CD4-positive, alpha-beta T cell treated with Interleukin-2 at 100 ng/mL for 4 hours (primary cell): ENCODE data around the gene GADD45GIP1.

ENCODE experiments used
- DNase-seq: peaks from one replicate; pipeline ENCODE4 v3.0.0-alpha.2; 2020; ENCODE audit warnings: low spot score

The GADD45GIP1 gene

DNA sequence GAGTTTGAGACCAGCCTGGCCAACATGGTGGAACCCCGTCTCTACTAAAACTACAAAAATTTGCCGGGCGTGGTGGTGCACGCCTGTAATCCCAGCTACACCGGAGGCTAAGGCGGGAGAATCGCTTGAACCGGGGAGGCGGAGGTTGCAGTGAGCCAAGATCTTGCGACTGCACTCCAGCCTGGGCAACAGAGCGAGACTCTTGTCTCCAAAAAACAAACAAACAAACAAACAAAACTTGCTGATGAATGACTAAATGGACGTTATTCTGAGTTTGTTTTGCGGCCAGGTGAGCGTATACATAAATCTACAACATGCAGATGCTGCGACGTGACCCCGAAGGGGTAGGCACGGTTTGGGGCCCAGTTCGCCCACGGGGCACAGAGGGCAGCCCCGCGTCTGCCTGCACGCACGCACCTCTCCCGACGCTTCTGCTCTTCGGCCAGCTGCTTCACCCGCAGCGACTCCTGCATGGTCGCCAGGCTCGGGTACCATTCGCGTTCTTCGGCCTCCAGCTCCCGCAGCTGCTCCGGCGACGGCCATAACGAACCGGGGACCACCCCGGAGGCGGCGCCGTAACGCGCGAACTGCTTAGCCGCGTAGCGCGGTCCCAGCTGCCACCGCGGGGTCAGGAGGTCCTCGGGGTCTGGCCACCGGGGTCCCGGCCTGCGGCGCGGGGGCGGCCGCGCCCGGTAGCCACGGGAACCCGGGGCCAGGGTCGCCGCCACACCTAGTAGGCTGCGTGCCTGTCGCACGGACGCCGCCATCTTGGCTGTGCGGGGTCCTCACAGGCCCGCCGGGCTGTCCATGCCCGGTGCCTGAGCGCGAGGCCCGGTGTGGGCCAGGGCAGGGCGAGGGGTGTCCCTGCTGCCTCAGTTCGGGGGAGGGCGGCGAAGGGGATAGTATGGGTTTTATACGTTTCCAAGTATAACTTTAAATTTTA lies at the start of gene GADD45GIP1:
Gene GADD45GIP1 (minus strand): TSS at position 778 of the 943 bp plus-strand sequence. CDS start 11 bp downstream, at position 767.
- DNase-seq: peak; percentile 83

DNA sequence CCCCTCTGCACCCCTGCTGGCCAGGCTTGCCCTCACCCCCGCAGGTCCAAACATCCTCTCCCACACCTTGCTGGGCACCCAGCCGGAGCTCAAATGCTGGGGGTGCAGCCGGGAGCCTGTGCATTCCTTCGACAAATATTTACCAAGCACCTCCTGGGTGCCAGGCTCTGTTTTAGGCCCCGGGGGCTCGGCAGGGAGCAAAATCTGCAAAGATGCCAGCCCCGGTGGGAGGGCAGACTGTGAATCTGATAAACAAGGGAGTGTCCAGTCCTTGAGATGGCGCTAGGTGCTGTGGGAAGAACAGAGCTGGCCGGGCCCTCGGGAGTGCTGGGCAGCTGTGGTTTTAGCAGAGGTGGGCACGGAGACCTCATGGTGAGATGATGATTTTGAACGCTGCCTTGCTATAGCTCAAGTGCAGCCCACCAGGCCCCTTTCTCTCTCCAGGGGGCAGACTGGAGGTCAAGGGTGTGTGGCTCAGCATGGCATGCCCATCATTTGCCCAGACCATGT lies 48.9 kb upstream of the GADD45GIP1 start:
- no peak for DNase-seq

DNA sequence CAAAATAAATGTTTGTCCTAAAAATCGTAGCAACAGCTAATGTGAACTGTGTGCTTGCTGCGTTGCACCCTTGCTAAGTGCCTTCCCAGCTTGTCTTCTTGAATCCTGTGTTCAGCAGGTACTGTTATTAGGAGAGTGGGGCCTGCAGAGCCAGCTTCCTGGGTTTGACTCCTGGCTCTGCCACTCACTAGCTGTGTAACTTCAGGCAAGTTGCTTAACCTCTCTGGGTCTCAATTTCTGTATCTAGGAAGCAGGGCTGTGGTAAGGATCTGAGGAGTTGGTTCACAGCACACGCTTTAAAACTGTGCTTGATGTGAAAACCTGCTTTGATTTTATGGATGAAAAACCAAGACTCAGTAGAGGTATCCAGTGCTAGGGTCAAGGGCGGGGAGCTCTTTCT lies 48.2 kb upstream of the GADD45GIP1 start:
- no peak for DNase-seq

DNA sequence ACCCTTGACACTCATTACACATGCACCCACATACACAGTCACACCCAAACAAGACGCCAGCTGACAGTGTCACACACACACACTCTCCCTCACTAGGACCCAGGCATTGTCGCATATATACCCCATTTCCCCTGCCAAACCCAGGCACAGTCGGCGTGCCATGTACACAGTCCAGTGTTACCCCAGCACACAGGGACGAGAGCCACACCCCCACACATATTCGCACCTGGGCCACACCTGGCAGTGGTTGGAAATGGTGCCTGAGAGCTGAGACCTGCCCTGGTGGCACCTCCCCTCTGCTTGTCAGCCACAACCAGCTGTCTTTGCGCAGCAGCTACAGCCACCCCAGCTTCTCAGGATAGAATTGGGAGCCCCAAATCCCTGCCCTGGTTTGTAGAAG lies 47.2 kb upstream of the GADD45GIP1 start:
- no peak for DNase-seq

DNA sequence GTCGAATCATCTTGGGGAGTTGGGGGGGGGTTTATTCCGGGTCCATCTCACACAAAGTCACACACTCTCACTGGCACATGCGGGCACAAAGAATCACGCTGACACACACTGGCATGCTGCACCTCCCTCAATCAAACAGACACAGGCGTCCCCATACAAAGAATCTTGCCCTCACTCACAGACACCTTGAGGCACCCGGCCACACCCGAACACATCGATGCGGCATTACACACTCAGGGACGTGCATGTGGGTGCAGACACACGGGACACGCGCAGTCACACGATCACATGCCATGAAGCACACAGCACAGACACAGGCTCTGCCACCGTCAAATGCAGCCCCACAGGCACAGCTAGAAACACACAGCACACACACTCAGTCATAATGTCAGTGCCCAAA lies 46.1 kb upstream of the GADD45GIP1 start:
- no peak for DNase-seq

DNA sequence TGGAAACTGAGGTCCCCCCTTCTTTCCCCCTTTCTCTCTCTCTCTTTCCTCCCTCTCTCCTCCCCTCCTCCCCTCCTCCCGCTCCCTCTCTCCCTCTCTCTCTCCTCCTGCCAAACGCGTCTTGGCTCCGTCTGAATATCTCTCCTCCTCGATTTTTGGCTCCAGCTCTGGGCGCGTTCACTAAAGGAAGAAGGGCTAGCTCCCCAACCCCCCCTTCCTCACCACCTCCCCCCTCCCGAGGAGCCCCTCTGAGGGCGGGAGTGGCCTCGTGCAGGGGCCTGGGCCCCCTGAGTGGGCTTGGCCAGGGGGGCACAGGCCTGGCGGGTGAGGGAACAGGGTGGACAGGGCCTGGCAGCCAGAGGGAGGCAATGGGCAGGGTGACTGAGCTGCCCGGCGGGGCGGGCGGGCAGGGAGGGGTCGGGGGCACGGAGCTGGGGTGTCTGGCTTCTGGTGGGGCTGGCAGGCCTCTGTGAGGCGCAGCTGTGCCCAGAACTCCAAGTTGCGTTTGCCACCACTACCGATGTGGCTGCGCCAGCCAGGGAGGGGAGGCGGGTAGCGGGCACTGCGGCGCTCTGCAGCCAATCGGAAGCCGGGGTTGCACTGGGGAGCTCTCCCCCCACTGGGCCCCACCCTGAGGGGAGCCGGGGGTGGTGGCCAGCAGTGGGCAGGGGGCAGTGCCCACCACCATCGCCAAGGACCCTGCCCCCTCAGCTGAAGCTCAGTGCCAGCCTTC lies 45.3 kb upstream of the GADD45GIP1 start:
- DNase-seq: no peak

DNA sequence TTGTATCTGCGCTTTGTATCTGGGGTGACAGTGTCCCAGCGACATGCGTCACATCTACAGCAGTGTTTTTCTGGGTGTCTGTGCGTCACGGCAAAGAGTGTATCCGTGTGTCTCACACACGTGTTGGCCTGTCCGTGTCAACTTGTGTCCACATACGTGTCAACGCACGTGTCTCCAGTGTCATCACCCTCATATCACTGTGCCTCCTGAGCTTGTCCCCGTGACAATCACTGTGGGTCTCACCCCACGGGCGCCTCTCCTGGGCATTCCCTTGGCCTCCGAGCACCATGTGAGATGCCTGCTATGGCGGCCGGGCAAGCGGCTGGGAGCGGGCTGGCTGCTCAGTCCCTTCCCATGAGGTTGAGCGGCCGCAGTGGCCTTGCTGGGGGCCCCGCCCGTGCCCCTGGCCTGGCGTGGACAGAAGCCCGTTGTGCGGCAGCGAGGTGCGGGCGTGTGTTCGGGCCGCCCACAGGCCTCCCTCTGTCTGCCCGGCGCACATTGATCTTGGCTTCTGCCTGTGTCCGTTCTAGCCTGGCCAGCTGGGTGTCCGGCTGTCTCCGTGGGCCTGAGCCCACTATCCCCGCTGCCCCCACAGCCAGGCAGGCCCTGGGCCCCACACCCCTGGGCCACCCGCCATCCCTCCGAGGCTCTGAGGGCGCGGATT lies 44.6 kb upstream of the GADD45GIP1 start:
- DNase-seq: no peak

DNA sequence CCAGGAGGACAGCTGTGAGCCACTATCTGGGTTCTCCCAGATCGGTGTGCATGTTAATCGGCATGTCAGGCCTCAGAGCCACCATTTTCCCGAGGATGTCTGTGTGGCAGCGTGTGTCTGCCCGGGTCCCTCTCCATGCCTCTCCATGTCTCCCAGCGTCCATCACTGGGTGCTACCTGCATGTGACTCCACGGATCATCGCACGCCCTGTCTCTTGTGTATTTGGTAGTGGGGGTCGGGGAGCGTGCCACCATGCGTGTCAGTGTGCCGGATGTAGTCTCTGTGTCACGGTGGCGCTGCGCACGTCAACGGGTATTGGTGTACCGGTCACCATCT lies 44.1 kb upstream of the GADD45GIP1 start:
- no peak for DNase-seq

DNA sequence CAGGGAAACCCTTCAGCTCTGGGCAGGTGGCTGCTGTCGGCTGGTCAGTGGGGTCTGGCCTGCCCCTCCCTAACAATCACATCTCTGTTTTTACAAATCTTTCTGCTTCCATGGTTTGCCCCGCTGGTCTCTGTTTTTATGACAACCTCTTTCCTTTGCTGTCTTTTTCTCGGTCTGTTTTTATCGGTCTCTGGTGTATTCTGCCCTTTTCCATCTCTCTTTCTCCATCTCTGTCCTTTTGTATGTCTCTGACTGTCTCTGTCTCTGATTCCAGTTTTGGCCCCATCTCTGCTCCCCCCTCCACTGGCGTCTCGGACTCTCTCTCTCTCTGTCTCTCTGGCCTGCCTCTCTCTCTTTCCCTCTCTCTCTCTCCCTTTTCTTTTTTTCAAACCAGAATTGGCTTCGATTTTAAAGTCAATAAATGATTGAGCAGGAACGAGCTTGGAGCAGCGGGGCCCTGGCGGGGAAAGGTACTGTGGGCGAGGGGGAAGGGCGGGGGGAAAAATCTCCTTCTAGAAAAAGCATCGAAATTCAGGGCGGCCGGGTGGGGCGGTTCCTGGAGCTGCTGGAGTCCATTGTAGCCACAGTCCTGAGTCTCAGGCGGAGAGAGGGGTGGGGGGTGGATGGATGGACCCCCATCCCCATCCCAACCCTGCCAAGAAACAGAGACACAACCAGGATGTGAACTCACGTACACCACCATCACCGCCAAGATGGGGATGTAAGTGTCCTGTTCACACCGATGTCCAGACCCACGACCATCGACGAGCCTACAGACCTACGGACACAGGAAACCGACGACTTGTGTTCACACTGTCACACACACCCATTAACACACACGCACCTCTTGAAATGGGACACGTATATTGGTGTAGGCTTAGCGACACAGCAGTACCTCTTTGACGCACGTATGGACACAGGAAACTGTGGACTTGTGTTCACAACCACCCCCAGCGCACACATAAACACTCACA lies 41.2 kb upstream of the GADD45GIP1 start:
- no peak for DNase-seq

DNA sequence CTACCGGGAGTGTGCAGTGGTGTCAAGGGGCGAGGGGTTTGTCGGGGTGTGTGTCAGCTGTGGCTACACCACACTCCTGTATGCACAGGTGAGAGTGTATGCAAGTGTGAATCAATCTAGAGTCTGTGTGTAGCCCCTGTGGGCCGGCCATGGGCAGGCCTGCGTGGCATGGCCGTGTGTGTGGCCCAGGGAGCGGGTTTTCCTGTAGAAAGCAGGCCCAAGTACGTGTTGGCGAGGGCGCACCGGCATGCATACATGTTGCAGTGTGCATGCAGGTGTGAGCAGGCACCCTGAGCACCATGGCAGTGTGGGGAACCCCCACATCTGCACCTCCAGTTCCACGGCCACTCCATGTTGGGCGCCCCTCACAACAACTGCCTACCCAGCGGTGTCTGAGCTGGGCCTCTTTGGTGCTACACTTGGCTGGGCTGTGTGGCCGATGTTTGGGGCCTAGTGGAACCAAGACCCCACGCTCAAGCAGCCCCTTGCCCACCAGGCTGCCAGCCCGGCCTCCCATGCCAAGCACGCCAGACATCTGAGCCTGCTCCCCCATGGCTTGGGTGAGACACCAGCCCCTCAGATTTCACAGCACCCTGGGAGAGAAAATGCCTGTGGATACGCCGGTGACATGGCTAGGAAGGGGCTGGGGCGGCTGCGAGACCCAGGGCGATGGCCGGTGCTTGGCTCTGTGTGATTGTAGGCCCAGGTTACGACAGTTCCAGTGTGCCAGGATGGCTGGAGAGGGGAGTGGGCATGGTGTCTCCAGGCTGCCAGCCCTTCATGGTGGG lies 40.4 kb upstream of the GADD45GIP1 start:
- DNase-seq: no peak

DNA sequence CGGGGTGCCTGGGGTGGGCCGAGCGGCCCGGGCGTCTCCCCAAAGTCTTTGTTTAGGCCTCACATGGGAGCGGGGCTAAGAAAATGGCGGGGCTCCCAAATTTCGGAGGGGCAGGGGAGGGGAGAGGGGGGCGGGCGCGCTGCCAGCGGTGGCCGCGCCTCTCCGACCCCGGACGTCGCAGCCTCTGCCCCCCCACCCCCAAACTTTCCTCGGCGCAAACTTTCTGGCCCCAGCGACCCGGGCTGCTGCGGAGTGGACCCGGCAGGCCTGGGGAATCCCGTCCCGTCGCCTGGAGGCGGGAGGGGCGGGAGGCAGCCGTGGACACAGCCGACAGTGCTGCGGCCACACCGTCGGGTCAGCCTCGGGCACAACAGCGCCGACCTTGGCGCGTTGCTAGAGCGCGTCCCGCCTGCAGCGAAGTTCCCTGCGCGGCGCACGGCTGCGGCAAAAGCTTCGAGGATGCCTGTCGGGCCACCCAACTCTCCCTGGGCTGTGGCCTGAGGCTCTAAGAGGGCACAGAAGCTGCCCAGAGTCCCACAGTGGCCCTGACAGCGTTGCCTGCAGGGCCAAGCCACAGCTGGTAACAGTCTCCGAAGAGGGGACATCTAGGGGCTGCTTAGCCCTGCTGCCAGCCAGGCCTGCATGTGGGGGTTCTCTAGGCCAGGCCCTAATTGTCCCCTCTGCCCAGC lies 39.5 kb upstream of the GADD45GIP1 start:
- DNase-seq: no peak

DNA sequence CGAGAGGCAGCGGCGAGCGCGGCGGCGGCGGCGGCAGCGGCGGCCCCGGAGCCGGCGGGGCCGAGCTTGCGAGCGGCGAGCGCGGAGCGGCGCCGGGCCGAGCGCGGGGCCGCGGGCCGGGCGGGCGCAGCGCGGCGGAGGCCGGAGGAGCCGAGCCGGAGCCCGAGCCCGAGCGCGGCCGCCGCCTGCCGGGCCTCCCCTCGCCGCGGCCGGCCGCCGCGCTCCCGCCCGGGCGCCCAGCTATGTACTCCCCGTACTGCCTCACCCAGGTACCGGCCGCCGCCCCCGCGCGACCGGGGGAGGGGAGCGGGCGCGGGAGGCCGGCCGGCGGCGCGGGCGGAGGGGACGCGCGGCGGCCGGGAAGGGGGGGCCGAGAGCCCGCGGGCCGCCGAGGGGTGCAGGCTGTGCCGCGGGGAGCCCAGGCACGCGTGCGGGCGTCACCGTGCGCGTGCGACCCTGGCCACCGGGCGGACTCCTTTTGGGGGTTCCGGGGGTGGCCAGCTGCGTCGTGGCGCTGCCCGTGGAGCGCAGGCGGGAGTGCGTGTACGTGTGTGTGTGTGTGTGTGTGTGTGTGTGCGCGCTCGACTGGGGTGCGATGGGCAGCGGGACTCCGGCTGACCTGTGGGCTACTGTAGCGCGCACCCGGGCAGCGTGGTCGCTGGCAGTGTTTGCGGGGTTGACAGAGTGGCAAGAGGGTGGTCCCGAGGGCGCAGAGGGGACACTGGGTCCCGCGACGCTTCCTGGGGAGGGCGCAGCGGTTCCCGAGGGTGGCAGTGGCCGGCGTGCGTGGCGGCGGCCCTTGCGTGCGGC lies 38.8 kb upstream of the GADD45GIP1 start:
- no peak for DNase-seq

DNA sequence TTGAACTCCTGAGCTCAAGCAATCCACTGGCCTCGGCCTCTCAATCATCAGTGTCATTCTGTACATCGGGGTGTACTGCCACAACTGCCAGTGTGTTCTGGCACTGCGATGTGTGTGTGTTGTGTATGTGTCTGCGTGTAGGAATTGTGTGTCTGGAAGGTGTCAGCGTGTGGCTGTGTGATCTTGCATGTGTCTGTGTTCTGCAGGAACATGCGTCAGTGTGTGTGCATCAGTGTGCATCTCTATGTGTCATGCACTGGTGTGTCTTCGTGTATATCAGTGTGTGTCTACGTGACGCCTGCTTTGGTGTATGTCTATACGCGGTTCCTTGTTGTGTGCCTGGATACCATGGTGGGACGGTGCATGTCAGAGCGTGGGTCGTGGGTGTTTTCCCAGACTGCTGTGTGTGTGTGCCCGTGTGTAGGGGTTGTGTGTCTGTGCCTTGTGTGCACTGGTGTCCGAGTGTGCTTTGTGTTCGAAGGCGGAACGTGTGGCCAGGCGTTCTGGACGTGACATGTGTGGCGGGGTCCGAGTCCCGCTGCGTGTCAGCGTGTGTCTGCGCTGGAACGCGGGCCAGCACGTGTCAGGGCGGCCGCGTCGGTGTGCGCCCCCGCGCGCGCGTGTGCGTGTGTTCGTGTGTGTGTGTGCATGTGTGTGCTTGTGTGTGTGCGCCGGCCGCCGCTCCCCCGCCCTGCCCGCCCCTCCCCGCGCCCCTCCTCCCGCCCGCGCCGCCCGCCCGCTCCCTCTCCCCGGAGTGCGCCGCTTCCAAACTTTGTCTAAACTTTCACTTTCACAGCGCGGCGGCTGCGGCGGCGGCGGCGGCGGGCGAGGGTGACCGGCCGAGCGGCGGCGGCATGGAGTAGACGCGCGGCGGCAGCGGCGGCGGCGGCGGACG lies 37.9 kb upstream of the GADD45GIP1 start, which contains the start of gene NFIX:
Gene NFIX (plus strand): TSS at position 775 of the 895 bp plus-strand sequence. CDS start 363 bp downstream, outside the sequence.
- DNase-seq: peak; percentile 60

DNA sequence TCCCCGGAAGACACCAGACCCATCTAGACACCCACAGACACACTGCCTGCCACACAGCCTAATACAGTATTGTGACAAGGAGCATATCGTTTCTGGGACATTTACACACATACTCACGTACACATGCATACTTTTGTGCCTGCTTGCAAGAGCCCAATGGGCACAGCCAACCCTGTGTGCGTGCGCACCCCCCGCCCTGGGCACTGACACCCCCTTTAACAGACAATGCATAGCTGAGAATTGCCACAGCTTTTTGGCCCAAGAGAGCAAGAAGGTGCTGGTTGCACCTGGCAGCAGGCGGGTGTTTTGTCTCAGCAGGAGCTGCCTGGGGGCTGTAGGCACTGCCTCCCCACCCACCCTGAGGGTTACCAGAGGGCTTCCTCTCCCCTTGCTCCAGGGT lies 36.5 kb upstream of the GADD45GIP1 start:
- DNase-seq: no peak

DNA sequence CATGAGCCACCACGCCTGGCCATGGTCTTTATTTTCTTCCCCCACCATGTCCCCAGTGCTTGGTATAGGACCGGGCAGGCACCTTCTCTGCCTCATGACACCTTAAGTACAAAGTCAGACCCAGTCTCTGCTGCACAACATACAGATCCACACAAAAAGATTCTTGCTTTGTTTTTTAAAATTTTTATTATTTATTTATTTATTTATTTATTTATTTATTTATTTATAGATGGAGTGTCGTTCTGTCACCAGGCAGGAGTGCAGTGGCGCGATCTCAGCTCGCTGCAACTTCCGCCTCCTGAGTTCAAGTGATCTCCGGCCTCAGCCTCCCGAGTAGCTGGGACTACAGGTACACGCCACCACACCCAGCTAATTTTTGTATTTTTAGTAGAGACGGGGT lies 35.7 kb upstream of the GADD45GIP1 start:
- DNase-seq: no peak

DNA sequence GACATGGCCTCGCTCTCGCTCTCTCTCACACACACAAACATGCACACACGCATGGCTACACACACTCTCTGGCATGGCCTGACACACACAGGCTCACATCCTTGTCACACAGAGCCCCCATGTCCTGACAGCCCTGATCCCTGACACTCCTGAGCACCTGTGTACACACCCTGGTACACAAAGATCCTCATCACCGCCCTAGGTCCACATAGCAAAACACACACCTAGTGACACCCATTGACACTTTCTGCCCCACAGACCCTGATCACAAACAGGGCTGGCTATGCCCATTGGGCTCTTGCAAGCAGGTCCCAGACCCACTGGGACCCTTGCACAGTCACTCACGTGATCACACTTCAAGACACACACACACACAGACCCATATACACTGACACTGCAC lies 34.3 kb upstream of the GADD45GIP1 start:
- no peak for DNase-seq

DNA sequence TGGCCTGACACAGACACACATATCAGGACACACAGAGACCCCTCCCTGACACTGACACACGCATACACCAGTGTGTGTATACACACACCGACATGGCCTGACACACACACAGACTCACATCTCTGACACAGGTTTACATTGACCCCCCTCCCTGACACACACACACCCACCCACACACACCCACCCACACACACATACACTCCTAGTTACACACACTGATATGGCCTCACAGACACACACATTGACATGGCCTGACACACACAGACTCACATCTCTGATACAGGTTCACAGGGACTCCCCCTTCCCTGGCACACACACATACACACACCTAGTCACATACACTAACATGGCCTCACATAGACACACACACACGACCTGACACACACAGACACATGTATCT lies 33.8 kb upstream of the GADD45GIP1 start:
- no peak for DNase-seq

DNA sequence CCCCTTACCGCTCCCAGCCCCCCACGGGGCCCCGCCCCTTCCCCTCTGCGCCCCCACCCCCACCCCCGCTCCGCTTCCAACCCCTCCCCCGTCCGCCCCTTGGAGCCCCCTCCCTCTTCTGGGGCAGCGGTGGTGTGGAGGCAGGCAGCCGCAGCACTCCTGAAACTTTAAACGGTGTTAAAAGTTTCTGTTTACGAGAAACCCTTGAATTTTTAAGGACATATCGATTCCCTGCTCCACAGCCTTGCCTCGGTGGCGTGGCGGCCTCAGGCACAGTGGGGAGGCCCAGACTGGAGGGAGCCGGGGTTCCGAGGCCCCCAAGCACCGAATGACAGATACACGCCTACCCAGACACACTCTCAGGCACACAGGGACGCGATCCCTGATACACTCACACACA lies 33.4 kb upstream of the GADD45GIP1 start:
- no peak for DNase-seq
